ENCODE results near the gene NOTCH3. TPM values are rescaled to one million over a fixed set of nuclear protein-coding genes. Genes with fewer than 3 reads are reported as not detected.

NOTCH3 gene
- total and polyA plus RNA-seq, 4 donors = 0.49 to 3.7 (median 2.9) TPM

DNA sequence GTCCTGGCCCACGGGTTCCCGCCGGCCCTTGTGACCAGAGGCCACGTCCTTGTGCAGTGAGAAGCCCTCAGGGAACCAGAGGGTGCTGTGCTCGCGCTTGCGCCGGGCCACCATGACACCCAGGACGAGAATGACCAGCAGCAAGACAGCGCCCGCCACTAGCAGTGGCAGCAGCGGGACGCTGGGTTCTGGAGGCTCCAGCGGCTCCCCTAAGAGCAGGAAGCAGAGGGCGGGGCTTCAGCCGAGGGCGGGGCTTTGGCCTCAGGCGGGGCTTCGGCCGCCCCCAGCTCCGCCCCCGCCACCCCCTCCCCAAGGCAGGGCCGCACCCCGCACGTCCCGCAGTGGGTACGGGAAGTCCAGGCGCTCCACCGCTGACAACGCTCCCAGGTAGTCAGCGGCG lies 30.4 kb downstream of the NOTCH3 start:
- no peak for DNase-seq (ENCODE audit: low spot score)
- no peak overlapping the region for H3K27ac ChIP-seq (ENCODE audit: low read depth in 1 of 2, low read length in 2 of 2)
- H3K4me1 ChIP-seq (ENCODE audit: control insufficient read depth in 4 of 4, insufficient read depth in 4 of 4, low read length in 3 of 4) = no peaks in the 10 kb centered on the region
- H3K4me3 ChIP-seq (ENCODE audit: low read depth in 1 of 3, low read length in 3 of 3) = no peak overlapping the region
- peaks cover 0 to 1% (median 0%) of the 10 kb centered on the region in 4 donors for H3K36me3 ChIP-seq (ENCODE audit: control insufficient read depth in 4 of 4, insufficient read depth in 3 of 4, low read depth in 1 of 4, low read length in 3 of 4)
- no peak overlapping the region for H3K9ac ChIP-seq (ENCODE audit: low read depth in 1 of 2, low read length in 2 of 2)
- 87% methylated on average over 32 of the region's 32 CpGs for WGBS
- TF ChIP-seq, protein P1, sequence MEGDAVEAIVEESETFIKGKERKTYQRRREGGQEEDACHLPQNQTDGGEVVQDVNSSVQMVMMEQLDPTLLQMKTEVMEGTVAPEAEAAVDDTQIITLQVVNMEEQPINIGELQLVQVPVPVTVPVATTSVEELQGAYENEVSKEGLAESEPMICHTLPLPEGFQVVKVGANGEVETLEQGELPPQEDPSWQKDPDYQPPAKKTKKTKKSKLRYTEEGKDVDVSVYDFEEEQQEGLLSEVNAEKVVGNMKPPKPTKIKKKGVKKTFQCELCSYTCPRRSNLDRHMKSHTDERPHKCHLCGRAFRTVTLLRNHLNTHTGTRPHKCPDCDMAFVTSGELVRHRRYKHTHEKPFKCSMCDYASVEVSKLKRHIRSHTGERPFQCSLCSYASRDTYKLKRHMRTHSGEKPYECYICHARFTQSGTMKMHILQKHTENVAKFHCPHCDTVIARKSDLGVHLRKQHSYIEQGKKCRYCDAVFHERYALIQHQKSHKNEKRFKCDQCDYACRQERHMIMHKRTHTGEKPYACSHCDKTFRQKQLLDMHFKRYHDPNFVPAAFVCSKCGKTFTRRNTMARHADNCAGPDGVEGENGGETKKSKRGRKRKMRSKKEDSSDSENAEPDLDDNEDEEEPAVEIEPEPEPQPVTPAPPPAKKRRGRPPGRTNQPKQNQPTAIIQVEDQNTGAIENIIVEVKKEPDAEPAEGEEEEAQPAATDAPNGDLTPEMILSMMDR (IDR thresholded peaks at IDR 0.05; ENCODE audit: low read depth, low read length, missing input control) = no peak
- TF ChIP-seq RXRA (IDR thresholded peaks at IDR 0.05) = no peak
- TF ChIP-seq, protein P2, sequence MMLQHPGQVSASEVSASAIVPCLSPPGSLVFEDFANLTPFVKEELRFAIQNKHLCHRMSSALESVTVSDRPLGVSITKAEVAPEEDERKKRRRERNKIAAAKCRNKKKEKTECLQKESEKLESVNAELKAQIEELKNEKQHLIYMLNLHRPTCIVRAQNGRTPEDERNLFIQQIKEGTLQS (IDR thresholded peaks at IDR 0.05) = no peak
- TF ChIP-seq TAF1 (conservative IDR thresholded peaks at IDR 0.05) = no peak
- TF ChIP-seq, protein P3, sequence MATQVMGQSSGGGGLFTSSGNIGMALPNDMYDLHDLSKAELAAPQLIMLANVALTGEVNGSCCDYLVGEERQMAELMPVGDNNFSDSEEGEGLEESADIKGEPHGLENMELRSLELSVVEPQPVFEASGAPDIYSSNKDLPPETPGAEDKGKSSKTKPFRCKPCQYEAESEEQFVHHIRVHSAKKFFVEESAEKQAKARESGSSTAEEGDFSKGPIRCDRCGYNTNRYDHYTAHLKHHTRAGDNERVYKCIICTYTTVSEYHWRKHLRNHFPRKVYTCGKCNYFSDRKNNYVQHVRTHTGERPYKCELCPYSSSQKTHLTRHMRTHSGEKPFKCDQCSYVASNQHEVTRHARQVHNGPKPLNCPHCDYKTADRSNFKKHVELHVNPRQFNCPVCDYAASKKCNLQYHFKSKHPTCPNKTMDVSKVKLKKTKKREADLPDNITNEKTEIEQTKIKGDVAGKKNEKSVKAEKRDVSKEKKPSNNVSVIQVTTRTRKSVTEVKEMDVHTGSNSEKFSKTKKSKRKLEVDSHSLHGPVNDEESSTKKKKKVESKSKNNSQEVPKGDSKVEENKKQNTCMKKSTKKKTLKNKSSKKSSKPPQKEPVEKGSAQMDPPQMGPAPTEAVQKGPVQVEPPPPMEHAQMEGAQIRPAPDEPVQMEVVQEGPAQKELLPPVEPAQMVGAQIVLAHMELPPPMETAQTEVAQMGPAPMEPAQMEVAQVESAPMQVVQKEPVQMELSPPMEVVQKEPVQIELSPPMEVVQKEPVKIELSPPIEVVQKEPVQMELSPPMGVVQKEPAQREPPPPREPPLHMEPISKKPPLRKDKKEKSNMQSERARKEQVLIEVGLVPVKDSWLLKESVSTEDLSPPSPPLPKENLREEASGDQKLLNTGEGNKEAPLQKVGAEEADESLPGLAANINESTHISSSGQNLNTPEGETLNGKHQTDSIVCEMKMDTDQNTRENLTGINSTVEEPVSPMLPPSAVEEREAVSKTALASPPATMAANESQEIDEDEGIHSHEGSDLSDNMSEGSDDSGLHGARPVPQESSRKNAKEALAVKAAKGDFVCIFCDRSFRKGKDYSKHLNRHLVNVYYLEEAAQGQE (IDR thresholded peaks at IDR 0.05) = no peak
- no peak for TF ChIP-seq FOXA2 (IDR thresholded peaks at IDR 0.05)
- TF ChIP-seq, protein P4, sequence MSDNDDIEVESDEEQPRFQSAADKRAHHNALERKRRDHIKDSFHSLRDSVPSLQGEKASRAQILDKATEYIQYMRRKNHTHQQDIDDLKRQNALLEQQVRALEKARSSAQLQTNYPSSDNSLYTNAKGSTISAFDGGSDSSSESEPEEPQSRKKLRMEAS (IDR thresholded peaks at IDR 0.05) = no peak
- H3K9me3 ChIP-seq (ENCODE audit: control insufficient read depth in 4 of 4, low read length in 3 of 4) = peaks cover 0 to 2% (median under 1%) of the 10 kb centered on the region in 4 donors
- no peaks in the 10 kb centered on the region for H3K27me3 ChIP-seq (ENCODE audit: control insufficient read depth in 4 of 4, insufficient read depth in 4 of 4, low read length in 3 of 4)

DNA sequence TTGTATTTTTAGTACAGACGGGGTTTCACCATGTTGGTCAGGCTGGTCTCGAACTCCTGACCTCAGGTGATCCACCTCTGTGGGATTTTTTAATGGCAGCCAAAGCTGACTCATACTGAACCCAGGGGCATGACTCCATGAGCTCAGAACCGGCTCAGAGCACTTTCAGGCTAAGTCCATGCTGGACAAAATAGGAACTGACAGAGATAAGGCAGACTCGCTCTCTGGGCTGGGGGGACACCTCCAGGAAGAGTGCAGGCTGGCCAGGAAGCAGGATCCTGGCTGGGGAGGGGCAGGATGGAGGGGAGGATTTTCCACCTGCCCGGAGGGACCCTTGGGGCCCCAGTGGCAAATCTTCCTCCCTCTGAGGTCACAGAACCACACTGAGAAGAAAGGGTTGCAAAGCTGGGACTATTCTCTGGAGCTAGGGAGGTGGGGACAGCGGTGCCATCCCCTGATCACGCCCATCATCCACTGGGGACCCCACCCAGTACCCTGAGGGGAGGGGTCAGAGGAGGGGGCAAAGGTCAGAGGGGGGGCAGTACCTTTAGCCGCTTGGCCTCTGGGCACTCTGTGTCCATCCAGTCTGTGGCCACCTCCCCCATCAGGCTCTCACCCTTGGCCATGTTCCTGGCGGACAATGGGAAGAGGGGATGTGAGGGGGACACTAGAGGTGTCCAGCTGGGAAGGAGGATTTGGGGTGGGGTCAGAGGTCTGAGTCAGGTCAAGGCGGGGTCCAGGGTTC lies 31.1 kb downstream of the NOTCH3 start:
- no peak for DNase-seq (ENCODE audit: low spot score)
- Histone ChIP-seq H3K27me3 (ENCODE audit: control insufficient read depth in 4 of 4, insufficient read depth in 4 of 4, low read length in 3 of 4) (no peaks in the 10 kb centered on the region), H3K4me1 (ENCODE audit: control insufficient read depth in 4 of 4, insufficient read depth in 4 of 4, low read length in 3 of 4) (no peaks in the 10 kb centered on the region), H3K27ac (ENCODE audit: low read depth in 1 of 2, low read length in 2 of 2) (no peak overlapping the region), H3K9ac (ENCODE audit: low read depth in 1 of 2, low read length in 2 of 2) (no peak overlapping the region), H3K36me3 (ENCODE audit: control insufficient read depth in 4 of 4, insufficient read depth in 3 of 4, low read depth in 1 of 4, low read length in 3 of 4) (peaks cover 0 to 1% (median 0%) of the 10 kb centered on the region in 4 donors), H3K9me3 (ENCODE audit: control insufficient read depth in 4 of 4, low read length in 3 of 4) (peaks cover 0 to 7% (median under 1%) of the 10 kb centered on the region in 4 donors), H3K4me3 (ENCODE audit: low read depth in 1 of 3, low read length in 3 of 3) (no peak overlapping the region)
- WGBS = 80% methylated on average over 10 of the region's 10 CpGs
- TF ChIP-seq, protein P2 (IDR thresholded peaks at IDR 0.05) = no peak
- TF ChIP-seq TAF1 (conservative IDR thresholded peaks at IDR 0.05) = no peak
- TF ChIP-seq, protein P3 (IDR thresholded peaks at IDR 0.05) = no peak
- no peak for TF ChIP-seq HNF4G (IDR thresholded peaks at IDR 0.05)
- TF ChIP-seq, protein P4 (IDR thresholded peaks at IDR 0.05) = no peak
- no peak for TF ChIP-seq SP1 (IDR thresholded peaks at IDR 0.05)
- no peak for TF ChIP-seq HNF4A (conservative IDR thresholded peaks at IDR 0.05)
- no peak for TF ChIP-seq FOXA1 (IDR thresholded peaks at IDR 0.05)
- no peak for TF ChIP-seq YY1 (IDR thresholded peaks at IDR 0.05)
- no peak for TF ChIP-seq EGR1 (IDR thresholded peaks at IDR 0.05; ENCODE audit: low read depth in 2 of 2)
- TF ChIP-seq NR2F2 (IDR thresholded peaks at IDR 0.05) = no peak
- no peak for TF ChIP-seq FOXA2 (IDR thresholded peaks at IDR 0.05)
- TF ChIP-seq, protein P5, sequence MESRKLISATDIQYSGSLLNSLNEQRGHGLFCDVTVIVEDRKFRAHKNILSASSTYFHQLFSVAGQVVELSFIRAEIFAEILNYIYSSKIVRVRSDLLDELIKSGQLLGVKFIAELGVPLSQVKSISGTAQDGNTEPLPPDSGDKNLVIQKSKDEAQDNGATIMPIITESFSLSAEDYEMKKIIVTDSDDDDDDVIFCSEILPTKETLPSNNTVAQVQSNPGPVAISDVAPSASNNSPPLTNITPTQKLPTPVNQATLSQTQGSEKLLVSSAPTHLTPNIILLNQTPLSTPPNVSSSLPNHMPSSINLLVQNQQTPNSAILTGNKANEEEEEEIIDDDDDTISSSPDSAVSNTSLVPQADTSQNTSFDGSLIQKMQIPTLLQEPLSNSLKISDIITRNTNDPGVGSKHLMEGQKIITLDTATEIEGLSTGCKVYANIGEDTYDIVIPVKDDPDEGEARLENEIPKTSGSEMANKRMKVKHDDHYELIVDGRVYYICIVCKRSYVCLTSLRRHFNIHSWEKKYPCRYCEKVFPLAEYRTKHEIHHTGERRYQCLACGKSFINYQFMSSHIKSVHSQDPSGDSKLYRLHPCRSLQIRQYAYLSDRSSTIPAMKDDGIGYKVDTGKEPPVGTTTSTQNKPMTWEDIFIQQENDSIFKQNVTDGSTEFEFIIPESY (IDR thresholded peaks at IDR 0.05) = no peak
- TF ChIP-seq, protein P1 (IDR thresholded peaks at IDR 0.05; ENCODE audit: low read depth, low read length, missing input control) = no peak

All from liver (tissue), 9 donors.